ENCODE results near the gene MCFD2. TPM values are rescaled to one million over a fixed set of nuclear protein-coding genes. Genes with fewer than 3 reads are reported as not detected.

MCFD2 gene
- total and polyA plus RNA-seq, 8 donors, result 13.3 to 127 (median 43.3) TPM

DNA sequence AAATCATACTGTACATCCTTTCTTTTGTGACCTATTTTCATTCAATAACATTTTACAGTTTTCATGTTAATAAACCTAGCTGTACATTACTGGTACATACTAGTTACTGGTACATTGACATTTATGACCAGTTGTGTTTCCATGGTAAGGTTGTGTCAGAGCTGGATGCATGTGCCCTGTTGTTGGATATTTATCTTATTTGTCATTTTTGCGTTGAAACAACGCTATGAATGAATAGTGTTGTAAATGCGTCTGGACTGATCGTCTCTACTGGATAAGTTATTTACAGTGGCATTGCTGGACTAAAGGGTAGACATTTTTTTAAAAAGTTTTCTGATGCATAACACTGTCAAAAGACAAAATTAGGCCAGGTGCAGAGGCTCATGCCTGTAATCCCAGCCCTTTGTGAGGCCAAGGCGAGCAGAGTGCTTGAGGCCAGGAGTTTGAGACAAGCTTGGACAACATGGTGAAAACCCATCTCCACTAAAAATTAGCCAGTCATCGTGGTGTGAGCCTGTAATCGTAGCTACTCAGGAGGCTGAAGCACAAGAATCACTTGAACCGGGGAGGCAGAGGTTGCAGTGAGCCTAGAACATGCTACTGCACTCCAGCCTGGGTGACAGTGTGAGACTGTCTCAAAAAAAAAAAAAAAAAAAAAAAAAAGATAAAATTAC is 40.2 kb downstream of the MCFD2 start:
- Histone ChIP-seq H3K4me1 (peaks cover 15 to 52% (median 29%) of the 10 kb centered on the region in 4 donors), H3K27ac (no peak overlapping the region), H3K27me3 (no peaks in the 10 kb centered on the region), H3K9me3 (no peaks in the 10 kb centered on the region), H3K36me3 (no peaks in the 10 kb centered on the region), H3K4me3 (no peak overlapping the region)
- no peak for DNase-seq
- TF ChIP-seq CTCF (IDR thresholded peaks at IDR 0.05) (no peak), EP300 (IDR thresholded peaks at IDR 0.05) (no peak), POLR2A (IDR thresholded peaks at IDR 0.05) (no peak), POLR2AphosphoS5 (IDR thresholded peaks at IDR 0.05) (no peak)
- 86 to 90% (median 89%) methylated on average over 8 of the region's 8 CpGs for WGBS, 5 donors
- intact Hi-C loops (cut with DNase I; ENCODE audit: low total_unique reads), result no loop called here

GRCh38 chr2:46874236-46874929 is 41.2 kb downstream of the MCFD2 start:
- no peak for DNase-seq
- H3K9me3 ChIP-seq, result no peaks in the 10 kb centered on the region
- no peaks in the 10 kb centered on the region for H3K36me3 ChIP-seq
- no peak overlapping the region for H3K4me3 ChIP-seq
- peak overlapping the region in 2 of 5 donors; percentile 38 to 45 for H3K27ac ChIP-seq
- TF ChIP-seq CTCF (IDR thresholded peaks at IDR 0.05) (no peak), EP300 (IDR thresholded peaks at IDR 0.05) (no peak), POLR2AphosphoS5 (IDR thresholded peaks at IDR 0.05) (no peak), POLR2A (IDR thresholded peaks at IDR 0.05) (no peak)
- 80 to 92% (median 84%) methylated on average over 10 of the region's 10 CpGs for WGBS, 5 donors
- peaks cover 15 to 52% (median 29%) of the 10 kb centered on the region in 4 donors for H3K4me1 ChIP-seq
- no peaks in the 10 kb centered on the region for H3K27me3 ChIP-seq
- intact Hi-C loops (cut with DNase I; ENCODE audit: low total_unique reads), result no loop called here

GRCh38 chr2:46873604-46874068 is 42.0 kb downstream of the MCFD2 start:
- intact Hi-C loops (cut with DNase I; ENCODE audit: low total_unique reads), result no loop called here
- TF ChIP-seq POLR2A (IDR thresholded peaks at IDR 0.05) (no peak), EP300 (IDR thresholded peaks at IDR 0.05) (peak; percentile 24), CTCF (IDR thresholded peaks at IDR 0.05) (no peak), POLR2AphosphoS5 (IDR thresholded peaks at IDR 0.05) (peak; percentile 52 to 90 (median 64))
- Histone ChIP-seq H3K4me3 (no peak overlapping the region), H3K4me1 (peaks cover 15 to 46% (median 27%) of the 10 kb centered on the region in 4 donors), H3K27me3 (no peaks in the 10 kb centered on the region), H3K9me3 (no peaks in the 10 kb centered on the region), H3K27ac (peak overlapping the region in 4 of 5 donors; percentile 29 to 62 (median 54)), H3K36me3 (no peaks in the 10 kb centered on the region)
- 27 to 67% (median 60%) methylated on average over 5 of the region's 5 CpGs for WGBS, 5 donors
- peak; percentile 59 to 77 for DNase-seq

DNA sequence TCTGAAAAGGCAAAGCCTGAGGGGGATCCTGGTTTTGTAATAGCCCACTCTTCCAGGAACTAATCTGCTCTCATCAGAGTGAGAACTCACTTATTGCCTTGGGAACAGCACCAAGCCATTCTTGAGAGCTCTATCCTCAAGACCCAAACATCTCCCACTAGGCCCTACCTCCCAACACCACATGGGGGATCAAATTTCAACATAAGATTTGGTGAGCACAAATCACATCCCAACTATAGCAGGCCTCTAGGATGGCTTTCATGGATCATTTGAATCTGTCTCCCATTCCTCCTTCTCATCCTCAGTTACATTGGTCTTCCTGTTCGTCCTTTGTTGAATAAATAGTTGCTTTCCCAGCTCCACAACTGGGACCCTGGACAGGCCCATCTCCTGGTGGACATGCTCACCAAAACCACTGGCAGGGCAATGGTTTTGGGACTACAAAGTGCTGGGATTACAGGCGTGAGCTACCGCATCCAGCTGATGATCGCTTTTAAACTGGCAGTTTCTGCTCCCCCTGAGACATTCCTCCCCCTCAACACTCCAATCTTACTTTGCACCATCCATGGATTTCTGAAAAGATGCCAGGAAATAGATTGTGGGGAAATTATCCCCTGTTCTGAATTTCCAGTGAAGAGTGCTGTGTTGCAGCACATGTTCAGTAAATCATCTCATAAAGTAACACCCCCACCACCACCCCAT is 42.6 kb downstream of the MCFD2 start:
- Histone ChIP-seq H3K9me3 (no peaks in the 10 kb centered on the region), H3K27ac (peak overlapping the region in 4 of 5 donors; percentile 29 to 62 (median 54)), H3K4me3 (no peak overlapping the region), H3K27me3 (no peaks in the 10 kb centered on the region), H3K36me3 (no peaks in the 10 kb centered on the region), H3K4me1 (peaks cover 15 to 42% (median 27%) of the 10 kb centered on the region in 4 donors)
- intact Hi-C loops (cut with DNase I; ENCODE audit: low total_unique reads), result no loop called here
- DNase-seq, result no peak
- WGBS, 5 donors, result 93 to 98% (median 97%) methylated on average over 4 of the region's 4 CpGs
- no peak for TF ChIP-seq CTCF (IDR thresholded peaks at IDR 0.05)
- TF ChIP-seq POLR2A (IDR thresholded peaks at IDR 0.05), result no peak
- no peak for TF ChIP-seq POLR2AphosphoS5 (IDR thresholded peaks at IDR 0.05)
- no peak for TF ChIP-seq EP300 (IDR thresholded peaks at IDR 0.05)
